Activated CD8-positive, alpha-beta memory T cell treated with anti-CD3 and anti-CD28 coated beads, Interleukin-2, amount 50 U/mL, for 1 hour (primary cell): ENCODE data around the gene SNED1.

Source experiments
- DNase-seq: peaks from one replicate; pipeline ENCODE4 v3.0.0-alpha.2; 2020; ENCODE audit errors: extremely low read depth

Gene SNED1

GRCh38 chr2:241029599-241030332, 31.3 kb downstream of the SNED1 start:
- no peak for DNase-seq

- DNase-seq = no peak
Measured at GRCh38 chr2:241030333-241030680, 31.9 kb downstream of the SNED1 start.

- no peak for DNase-seq
Measured at GRCh38 chr2:241030883-241031282, 32.5 kb downstream of the SNED1 start.

GRCh38 chr2:241031436-241032165, 33.2 kb downstream of the SNED1 start:
- DNase-seq = no peak

- no peak for DNase-seq
Measured at GRCh38 chr2:241033336-241033987, 35.0 kb downstream of the SNED1 start.

- no peak for DNase-seq
Measured at GRCh38 chr2:241033994-241034393, 35.6 kb downstream of the SNED1 start.

GRCh38 chr2:241034490-241035141, 36.2 kb downstream of the SNED1 start:
- no peak for DNase-seq

GRCh38 chr2:241035142-241035817, 36.9 kb downstream of the SNED1 start:
- DNase-seq = no peak

- peak; percentile 74 for DNase-seq
Measured at GRCh38 chr2:241035818-241036396, 37.5 kb downstream of the SNED1 start.

GRCh38 chr2:241036397-241036963, 38.1 kb downstream of the SNED1 start:
- DNase-seq = peak; percentile 75

GRCh38 chr2:241036964-241037421, 38.6 kb downstream of the SNED1 start:
- no peak for DNase-seq

GRCh38 chr2:241037498-241037897, 39.1 kb downstream of the SNED1 start:
- DNase-seq = no peak

- no peak for DNase-seq
Measured at GRCh38 chr2:241038374-241039180, 40.2 kb downstream of the SNED1 start.

- DNase-seq = no peak
Measured at GRCh38 chr2:241039416-241039815, 41.0 kb downstream of the SNED1 start.

GRCh38 chr2:241040081-241040803, 41.8 kb downstream of the SNED1 start:
- DNase-seq = no peak

GRCh38 chr2:241041589-241042158, 43.3 kb downstream of the SNED1 start:
- DNase-seq = no peak

GRCh38 chr2:241043581-241043980, 45.2 kb downstream of the SNED1 start:
- no peak for DNase-seq

GRCh38 chr2:241047253-241048010, 49.0 kb downstream of the SNED1 start:
- DNase-seq = no peak
